Inflammatory macrophage treated with lipopolysaccharide for 1 hour (primary cell): ENCODE results near the gene AGAP1.

Experiments used
- DNase-seq, 2 donors: peaks; one replicate each; pipeline ENCODE4 v3.0.0-alpha.2; 2020 to 2022

AGAP1 gene

DNA sequence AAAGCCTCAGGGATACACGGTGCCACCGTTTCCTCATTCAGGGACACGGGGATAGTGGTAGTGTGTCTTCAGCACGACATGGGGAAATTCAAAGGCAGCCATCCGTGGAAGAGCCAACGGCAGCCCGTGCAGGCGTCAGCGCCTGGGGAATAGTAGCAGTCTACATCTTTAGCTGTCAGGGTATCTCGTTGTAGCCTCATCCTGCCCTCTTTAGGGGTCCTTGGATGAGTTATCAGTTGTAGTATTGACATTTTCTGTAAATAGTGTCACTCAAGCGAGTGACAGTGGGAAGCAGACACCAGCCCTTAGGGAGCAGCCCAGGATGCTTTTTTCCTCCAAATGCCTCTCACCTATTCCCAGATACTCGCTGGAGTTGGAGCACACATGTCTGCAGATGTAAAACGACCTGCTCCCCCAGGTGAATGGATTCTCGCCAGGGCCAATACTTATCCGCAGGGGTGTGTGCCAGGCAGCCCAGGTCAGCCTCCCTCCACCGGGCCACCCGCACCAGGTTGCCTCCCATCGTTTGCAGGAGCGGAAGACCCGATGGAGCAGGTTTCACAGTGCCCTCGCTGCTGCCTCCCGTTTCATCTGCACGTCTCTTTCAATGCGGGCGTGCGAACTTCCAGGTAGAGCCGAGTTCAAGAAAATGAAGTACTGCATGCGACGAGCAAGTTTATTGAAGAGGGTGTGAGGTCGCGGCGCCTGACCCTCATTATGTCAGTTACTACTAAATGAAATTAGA is 41.0 kb downstream of the AGAP1 start:
- DNase-seq: no peak

DNA sequence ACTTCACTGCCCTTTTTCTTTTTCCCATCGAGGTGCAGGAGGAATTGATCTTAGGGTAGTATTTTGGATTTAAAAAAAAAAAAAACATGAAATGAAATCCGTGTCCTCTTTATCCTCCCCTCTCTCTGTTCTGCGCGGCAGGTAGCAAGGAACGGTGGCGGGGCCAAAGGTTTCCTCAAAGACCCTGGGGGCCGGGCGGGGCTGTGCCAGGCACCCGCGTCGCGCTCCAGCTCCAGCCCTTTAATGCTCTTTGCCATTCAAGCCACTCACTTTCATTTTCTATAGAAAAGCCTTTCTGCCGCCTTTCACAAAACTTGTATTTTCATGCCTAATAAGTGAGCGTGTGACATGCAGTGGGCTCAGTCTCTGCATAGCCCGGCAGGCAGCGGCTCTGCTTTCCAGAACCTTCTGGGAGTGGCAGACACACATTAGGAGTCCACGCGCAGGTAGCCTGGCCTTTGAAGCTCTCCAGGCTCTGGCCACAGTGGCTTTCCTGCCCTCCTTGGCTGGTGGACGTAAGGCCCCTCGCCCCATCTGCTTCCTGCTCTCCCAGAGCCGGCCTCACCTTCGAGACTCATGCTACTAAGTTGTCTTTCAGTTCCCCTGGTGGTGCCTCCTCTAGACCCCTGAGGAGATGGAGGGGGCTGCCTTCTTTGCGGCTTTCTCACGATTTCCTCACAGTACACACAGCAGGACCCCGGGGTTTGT is 41.7 kb downstream of the AGAP1 start:
- DNase-seq: no peak

- DNase-seq: no peak
Measured at GRCh38 chr2:235536711-235537110, 42.9 kb downstream of the AGAP1 start.

DNA sequence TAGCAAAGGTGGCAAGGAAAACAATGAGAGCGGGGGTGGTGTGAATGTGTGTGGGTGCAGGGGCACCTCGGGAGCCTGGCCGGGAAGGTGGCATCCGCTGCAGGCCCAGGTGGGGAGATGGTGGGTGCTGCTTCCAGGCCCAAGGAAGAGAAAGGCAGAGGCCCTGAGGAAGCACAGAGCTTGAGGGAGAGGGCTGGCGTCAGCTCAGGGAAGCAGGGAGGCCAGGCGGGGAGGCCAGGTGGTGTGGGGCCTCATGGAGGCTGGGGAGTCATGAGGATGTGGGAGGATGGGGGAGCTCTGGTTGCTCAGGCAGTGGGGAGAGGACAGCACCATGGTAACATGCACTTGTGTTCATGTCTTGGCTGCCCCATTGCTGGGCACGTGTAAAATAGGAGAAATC is 43.3 kb downstream of the AGAP1 start:
- no peak for DNase-seq

DNA sequence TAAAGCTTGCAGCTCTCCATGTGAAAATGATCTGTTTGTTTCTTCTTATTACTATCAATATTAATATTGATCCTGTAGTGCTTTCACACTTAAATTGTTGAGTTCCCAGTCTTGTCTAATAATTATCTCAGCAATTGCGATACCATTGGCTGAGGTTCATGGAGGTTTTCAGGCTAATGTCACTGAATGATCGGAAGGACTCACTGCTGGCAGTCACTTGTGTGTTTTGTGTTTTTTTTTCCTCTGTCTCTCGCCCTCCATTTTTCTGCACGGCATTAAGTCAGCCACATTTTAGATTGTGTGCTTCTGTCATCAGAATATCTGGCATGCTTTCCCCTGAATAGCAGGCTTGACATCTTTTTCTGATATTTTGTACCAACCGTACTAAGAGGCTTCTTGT is 43.7 kb downstream of the AGAP1 start:
- no peak for DNase-seq

GRCh38 chr2:235538144-235538639 is 44.3 kb downstream of the AGAP1 start:
- DNase-seq: no peak

DNA sequence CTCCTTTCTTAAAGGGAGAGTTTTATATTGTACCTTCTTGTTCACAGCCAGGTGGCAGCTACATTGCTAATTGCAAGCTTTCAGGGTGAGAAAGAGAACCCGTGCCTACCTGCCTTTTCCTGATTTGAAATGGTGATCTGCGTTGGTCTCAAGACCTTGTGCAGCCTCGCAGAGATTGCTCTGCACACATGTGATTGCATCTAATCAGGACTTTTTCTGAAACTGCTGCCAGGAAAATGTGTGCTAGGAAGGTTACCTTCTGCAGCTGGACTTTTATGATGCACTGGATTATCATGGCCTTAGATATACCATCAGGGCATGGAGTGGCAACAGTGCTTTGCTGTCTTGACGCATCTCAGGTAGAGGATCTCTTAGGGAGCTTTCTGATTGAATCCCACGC is 45.1 kb downstream of the AGAP1 start:
- DNase-seq: no peak

DNA sequence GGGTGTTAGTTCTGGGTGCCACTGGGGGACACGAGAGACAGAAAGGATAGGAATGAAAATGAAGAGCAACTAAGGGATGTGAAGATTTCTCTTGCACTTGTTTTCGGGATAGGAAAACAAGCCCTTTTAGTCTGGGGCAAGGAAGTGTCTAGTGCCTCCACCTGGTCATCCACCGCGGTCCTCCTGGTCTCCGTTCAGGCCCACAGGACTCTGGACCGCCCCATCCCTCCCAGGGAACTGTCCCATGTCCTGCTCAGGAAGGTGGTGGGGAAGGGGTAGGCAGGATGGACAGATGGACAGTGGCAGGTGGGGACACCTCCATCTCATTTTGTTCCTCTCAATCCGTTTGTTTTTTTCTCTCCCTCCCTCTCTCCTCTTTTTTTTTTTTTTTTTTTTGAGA is 45.9 kb downstream of the AGAP1 start:
- no peak for DNase-seq

DNA sequence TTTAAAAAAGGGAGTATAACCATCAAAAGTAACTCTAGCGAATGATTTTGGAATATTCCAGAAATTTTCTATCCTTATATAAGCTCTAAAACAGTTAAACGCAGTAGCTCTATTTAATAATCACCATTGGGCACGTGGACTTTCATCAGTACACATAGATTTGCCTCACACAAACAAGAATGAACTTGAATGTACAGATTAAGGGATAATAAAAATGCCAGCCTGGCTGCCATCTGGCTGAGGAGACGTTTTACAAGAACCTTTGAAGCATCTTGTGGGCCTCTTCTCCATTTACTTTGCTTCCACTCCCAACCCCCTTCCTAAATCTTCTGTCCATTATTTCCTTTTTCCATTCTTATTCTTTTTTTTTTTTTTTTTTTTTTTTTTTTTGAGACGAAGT is 47.2 kb downstream of the AGAP1 start:
- DNase-seq: no peak

- DNase-seq: no peak
Measured at GRCh38 chr2:235541838-235542549, 48.2 kb downstream of the AGAP1 start.

GRCh38 chr2:235542733-235543127 is 48.9 kb downstream of the AGAP1 start:
- no peak for DNase-seq

DNA sequence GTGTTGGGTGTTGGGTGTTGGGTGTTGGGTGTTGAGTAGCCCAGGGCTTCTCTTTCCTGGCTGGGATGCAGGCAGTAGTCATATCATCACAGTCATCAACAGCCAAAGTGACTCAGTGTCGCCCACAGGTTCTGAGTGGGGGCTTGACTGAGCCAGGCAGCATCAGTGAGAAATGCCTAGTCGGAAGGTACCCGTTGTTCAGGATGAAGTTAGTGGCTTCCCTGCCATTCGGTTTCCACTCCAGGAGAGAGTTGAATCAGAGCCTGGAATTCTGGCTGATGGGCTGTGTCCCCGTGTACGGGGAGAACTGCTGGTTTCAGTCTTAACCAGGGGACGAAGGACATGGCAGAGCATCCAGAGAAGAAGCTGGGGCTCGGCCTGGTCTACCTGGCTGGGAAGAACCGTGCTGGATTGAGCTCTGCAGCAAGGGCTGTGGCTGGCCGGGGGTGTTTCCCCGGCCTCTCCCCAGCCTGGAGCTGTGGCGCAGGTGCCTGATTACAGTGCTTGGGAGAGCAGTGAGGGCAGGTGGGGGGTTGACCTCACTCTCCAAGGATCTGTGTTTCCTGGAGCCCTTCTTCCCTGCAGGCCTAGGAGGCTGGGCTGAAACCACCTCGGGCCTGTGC is 49.4 kb downstream of the AGAP1 start:
- no peak for DNase-seq

- no peak for DNase-seq
Measured at GRCh38 chr2:235543851-235544688, 50.2 kb downstream of the AGAP1 start.

GRCh38 chr2:235544689-235544969 is 50.8 kb downstream of the AGAP1 start:
- DNase-seq: no peak

- no peak for DNase-seq
Measured at GRCh38 chr2:235545339-235546150, 51.7 kb downstream of the AGAP1 start.

GRCh38 chr2:235546151-235546435 is 52.2 kb downstream of the AGAP1 start:
- DNase-seq: no peak

GRCh38 chr2:235546436-235546835 is 52.6 kb downstream of the AGAP1 start:
- no peak for DNase-seq

GRCh38 chr2:235549735-235550377 is 56.0 kb downstream of the AGAP1 start:
- DNase-seq: no peak

GRCh38 chr2:235550378-235550760 is 56.5 kb downstream of the AGAP1 start:
- no peak for DNase-seq

- DNase-seq: no peak
Measured at GRCh38 chr2:235550946-235551345, 57.1 kb downstream of the AGAP1 start.

DNA sequence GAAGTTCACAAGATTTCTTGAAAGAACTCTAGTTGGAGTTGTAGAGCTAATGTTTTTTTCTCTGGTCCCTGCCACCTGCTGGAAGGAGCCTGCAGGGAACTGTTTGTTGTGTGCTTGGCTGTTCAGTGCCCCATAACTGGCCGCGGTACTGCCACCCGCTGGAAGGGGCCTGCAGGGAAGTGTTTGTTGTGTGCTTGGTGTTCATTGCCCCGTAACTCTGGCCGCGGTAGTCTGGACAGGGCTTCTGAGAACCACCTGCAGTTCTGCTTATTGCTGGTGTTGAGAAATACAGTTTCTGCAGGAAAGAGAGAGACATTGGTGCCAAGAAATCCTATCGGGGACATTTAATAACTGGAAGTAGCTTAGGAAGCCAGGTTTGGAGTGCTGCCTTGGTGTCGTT is 58.1 kb downstream of the AGAP1 start:
- no peak for DNase-seq

DNA sequence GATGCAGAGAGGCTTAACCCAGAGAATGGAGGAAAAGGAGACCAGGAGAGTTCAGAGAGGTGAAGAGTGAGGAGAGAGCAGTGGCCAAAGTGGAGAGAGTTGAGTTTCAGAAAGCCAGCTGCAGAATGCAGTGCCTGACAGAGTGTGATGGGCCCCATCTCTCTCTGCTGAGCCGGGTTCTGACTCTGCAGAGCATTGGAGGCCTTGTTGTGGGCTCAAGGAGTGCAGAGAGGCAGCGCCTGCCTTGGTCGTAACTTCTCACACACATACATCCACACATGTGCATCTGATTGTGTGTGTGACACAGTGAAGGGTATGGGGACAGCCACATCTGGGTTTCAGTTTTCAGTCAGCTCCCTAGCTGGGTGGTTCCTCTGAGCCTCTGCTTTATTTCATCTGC is 58.8 kb downstream of the AGAP1 start:
- no peak for DNase-seq
